ENCODE data around the gene UROS.

The UROS gene

DNA sequence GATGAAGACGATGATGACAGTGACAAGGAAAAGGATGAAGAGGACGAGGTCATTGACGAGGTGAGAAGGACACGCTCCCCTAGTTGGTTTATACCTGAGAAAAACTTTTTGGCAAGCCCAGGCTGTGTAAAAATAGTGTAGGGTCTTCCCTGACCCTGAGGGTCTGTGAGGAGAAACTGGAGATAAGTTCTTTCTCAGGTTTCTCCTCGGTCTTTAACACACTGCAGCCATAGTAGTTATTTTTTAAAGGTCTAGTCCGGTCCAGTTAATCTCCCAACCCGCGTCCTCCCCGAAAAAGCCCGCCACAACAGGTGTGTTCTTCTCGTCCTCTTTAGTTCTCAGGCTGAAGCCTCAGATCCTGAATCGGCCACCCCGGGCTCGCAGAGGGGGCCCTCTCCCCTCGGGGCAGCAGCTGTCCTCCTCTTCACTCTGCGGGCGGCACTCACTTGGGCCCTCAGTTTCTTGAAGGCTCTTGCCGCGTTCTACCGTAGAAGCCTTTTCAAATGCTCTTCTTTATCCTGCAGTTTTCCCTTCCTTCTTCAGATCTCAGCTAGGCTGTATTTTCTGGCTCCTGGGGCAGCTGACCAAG, 699 bp upstream of the UROS start (continued):
- no peak for TF ChIP-seq ZNF501 (tag by site-specific recombination; IDR thresholded peaks at IDR 0.05)
- no peak for TF ChIP-seq ZNF239 (tag by site-specific recombination; IDR thresholded peaks at IDR 0.05)
- TF ChIP-seq, protein P1, sequence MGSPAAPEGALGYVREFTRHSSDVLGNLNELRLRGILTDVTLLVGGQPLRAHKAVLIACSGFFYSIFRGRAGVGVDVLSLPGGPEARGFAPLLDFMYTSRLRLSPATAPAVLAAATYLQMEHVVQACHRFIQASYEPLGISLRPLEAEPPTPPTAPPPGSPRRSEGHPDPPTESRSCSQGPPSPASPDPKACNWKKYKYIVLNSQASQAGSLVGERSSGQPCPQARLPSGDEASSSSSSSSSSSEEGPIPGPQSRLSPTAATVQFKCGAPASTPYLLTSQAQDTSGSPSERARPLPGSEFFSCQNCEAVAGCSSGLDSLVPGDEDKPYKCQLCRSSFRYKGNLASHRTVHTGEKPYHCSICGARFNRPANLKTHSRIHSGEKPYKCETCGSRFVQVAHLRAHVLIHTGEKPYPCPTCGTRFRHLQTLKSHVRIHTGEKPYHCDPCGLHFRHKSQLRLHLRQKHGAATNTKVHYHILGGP (tag by site-specific recombination; IDR thresholded peaks at IDR 0.05), result no peak
- peak; percentile 89 for TF ChIP-seq ZNF335 (tag by site-specific recombination; conservative IDR thresholded peaks at IDR 0.05)
- TF ChIP-seq ZNF596 (tag by site-specific recombination; IDR thresholded peaks at IDR 0.05), result no peak
- peak; percentile 66 for TF ChIP-seq GLIS1 (tag by site-specific recombination; IDR thresholded peaks at IDR 0.05)
- TF ChIP-seq, protein P2, sequence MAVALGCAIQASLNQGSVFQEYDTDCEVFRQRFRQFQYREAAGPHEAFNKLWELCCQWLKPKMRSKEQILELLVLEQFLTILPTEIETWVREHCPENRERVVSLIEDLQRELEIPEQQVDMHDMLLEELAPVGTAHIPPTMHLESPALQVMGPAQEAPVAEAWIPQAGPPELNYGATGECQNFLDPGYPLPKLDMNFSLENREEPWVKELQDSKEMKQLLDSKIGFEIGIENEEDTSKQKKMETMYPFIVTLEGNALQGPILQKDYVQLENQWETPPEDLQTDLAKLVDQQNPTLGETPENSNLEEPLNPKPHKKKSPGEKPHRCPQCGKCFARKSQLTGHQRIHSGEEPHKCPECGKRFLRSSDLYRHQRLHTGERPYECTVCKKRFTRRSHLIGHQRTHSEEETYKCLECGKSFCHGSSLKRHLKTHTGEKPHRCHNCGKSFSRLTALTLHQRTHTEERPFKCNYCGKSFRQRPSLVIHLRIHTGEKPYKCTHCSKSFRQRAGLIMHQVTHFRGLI (tag by site-specific recombination; IDR thresholded peaks at IDR 0.05), result peak; percentile 38; the same call in 1 of the 2 replicates
- TF ChIP-seq ZBTB1 (tag by site-specific recombination; IDR thresholded peaks at IDR 0.05), result no peak

DNA sequence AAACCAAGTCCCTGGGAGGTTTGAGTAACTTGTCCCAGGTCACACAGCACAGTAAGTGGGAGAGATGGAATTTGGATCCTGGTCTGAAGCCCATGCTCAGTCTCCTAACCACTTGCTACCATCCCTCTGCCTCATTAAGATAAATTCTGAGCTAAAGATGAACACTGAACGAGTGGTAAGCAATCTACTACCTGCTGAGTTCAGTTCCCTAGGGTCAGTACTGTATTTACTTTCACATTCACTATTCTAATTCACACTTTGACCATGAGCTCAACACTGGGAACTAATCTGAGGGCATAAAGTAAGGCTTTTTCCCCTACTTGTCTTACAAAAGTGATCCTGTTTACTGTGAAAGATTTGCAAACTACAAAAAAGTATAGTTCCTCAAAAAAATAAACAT, 2.4 kb downstream of the UROS start:
- Histone ChIP-seq H3K4me1 (ENCODE audit: control insufficient read depth, insufficient read depth, low read length) (peaks cover 10% of the 10 kb centered on the region; the same call in 1 of the 2 replicates), H3K9me3 (ENCODE audit: control insufficient read depth, insufficient read depth, low read depth, low read length) (no peaks in the 10 kb centered on the region), H3K36me3 (ENCODE audit: control insufficient read depth in 2 of 2, insufficient read depth in 1 of 2, low read length in 2 of 2) (peaks cover 0 to 20% of the 10 kb centered on the region in 2 experiments; a peak in 1 of 3 replicates), H3K27ac (ENCODE audit: extremely low read depth, low read depth, low read length) (no peak overlapping the region), H3K4me3 (ENCODE audit: low read depth, low read length) (no peak overlapping the region)
- TF ChIP-seq ZNF302 (tag by site-specific recombination; IDR thresholded peaks at IDR 0.05; ENCODE audit: low read depth) (no peak), SCRT1 (tag by site-specific recombination; IDR thresholded peaks at IDR 0.05; ENCODE audit: borderline replicate concordance) (no peak), HOXC10 (CRISPR knock-in tag; IDR thresholded peaks at IDR 0.05) (no peak), ZBTB7A (tag by site-specific recombination; IDR thresholded peaks at IDR 0.05; ENCODE audit: low read depth) (no peak), ZNF169 (tag by site-specific recombination; IDR thresholded peaks at IDR 0.05) (no peak), ZNF610 (tag by site-specific recombination; IDR thresholded peaks at IDR 0.05; ENCODE audit: borderline replicate concordance) (no peak), ZNF660 (tag by site-specific recombination; IDR thresholded peaks at IDR 0.05) (no peak), ZNF157 (tag by site-specific recombination; IDR thresholded peaks at IDR 0.05) (no peak)
- TF ChIP-seq, protein P3, sequence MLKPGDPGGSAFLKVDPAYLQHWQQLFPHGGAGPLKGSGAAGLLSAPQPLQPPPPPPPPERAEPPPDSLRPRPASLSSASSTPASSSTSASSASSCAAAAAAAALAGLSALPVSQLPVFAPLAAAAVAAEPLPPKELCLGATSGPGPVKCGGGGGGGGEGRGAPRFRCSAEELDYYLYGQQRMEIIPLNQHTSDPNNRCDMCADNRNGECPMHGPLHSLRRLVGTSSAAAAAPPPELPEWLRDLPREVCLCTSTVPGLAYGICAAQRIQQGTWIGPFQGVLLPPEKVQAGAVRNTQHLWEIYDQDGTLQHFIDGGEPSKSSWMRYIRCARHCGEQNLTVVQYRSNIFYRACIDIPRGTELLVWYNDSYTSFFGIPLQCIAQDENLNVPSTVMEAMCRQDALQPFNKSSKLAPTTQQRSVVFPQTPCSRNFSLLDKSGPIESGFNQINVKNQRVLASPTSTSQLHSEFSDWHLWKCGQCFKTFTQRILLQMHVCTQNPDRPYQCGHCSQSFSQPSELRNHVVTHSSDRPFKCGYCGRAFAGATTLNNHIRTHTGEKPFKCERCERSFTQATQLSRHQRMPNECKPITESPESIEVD (tag by site-specific recombination; IDR thresholded peaks at IDR 0.05), result no peak
- TF ChIP-seq, protein P4, sequence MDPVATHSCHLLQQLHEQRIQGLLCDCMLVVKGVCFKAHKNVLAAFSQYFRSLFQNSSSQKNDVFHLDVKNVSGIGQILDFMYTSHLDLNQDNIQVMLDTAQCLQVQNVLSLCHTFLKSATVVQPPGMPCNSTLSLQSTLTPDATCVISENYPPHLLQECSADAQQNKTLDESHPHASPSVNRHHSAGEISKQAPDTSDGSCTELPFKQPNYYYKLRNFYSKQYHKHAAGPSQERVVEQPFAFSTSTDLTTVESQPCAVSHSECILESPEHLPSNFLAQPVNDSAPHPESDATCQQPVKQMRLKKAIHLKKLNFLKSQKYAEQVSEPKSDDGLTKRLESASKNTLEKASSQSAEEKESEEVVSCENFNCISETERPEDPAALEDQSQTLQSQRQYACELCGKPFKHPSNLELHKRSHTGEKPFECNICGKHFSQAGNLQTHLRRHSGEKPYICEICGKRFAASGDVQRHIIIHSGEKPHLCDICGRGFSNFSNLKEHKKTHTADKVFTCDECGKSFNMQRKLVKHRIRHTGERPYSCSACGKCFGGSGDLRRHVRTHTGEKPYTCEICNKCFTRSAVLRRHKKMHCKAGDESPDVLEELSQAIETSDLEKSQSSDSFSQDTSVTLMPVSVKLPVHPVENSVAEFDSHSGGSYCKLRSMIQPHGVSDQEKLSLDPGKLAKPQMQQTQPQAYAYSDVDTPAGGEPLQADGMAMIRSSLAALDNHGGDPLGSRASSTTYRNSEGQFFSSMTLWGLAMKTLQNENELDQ (tag by site-specific recombination; IDR thresholded peaks at IDR 0.05; ENCODE audit: low read depth), result no peak
- ChIA-PET CTCF (no interaction called here), POLR2A (no interaction called here)
